Activated naive CD8-positive, alpha-beta T cell treated with anti-CD3 and anti-CD28 coated beads, Interleukin-2, amount 10 ng/mL, durations not matched to agents 7 days and 5 days (primary cell): ENCODE data around the gene MARCHF3. TPM values are rescaled to one million over a fixed set of nuclear protein-coding genes. Genes with fewer than 3 reads are reported as not detected.
"Not testable (repeated sequence)": the region's sequence is repeated elsewhere in the genome, so short reads cannot be mapped to it uniquely, and the experiment has no call there.

ENCODE experiments used
- ATAC-seq: fragments of 150-1000 bp; cut with Tn5 transposase; one replicate; pipeline ENCODE4 v1.10.0; 2021; ENCODE audit warnings: low read depth, moderate library complexity
- POLR2A ChIA-PET: fragments of 350-600 bp; sonication (Branson Sonifier 250); formaldehyde crosslinking; loops from one replicate; lab custom pipeline; 2021; ENCODE audit warnings: antibody characterized with exemption; lab: Charles Lee
- DNase-seq: peaks from one replicate; pipeline ENCODE4 v3.0.0; 2021
- H3K27ac Mint-ChIP-seq: one replicate; pipeline ENCODE4 v1.8.0; 2022; ENCODE audit warnings: mild to moderate bottlenecking, mixed read lengths
- H3K27me3 Mint-ChIP-seq: one replicate; pipeline ENCODE4 v1.8.0; 2022; ENCODE audit warnings: mild to moderate bottlenecking, moderate library complexity, mixed read lengths
- H3K36me3 Mint-ChIP-seq: one replicate; pipeline ENCODE4 v1.8.0; 2021; ENCODE audit warnings: mild to moderate bottlenecking, mixed read lengths
- H3K4me1 Mint-ChIP-seq: one replicate; pipeline ENCODE4 v1.8.0; 2021; ENCODE audit warnings: mixed read lengths
- H3K4me3 Mint-ChIP-seq: one replicate; pipeline ENCODE4 v1.8.0; 2022; ENCODE audit warnings: mild to moderate bottlenecking, moderate library complexity, mixed read lengths
- H3K9me3 Mint-ChIP-seq: one replicate; pipeline ENCODE4 v1.8.0; 2021; ENCODE audit warnings: mixed read lengths
- total RNA-seq, 2 experiments: library from RNA; stranded (reverse); gene quantifications; one replicate each; pipeline ENCODE4 v1.2.3, GENCODE V29; 2021

MARCHF3 gene
- total RNA-seq, 2 experiments from 2014 or later: 2.4 to 2.7 TPM

DNA sequence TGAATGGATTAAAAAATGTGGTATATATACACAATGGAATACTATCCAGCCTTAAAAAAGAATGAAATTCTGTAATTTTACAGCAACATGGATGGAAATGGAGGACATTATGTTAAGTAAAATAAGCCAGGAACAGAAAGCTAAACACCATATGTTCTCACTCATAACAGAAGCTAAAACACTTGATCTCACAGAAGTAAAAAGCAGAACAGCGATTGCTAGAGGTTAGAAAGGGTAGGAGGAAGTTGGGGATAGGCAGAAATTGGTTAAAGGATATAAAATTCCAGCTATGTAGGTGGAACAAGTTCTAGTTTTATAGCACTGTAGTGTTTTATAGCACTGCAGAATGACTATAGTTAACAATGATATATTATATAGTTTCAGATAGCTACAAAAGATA is 15.8 kb downstream of the MARCHF3 start:
- no peak overlapping the region for H3K4me3 Mint-ChIP-seq
- ATAC-seq (no peak), DNase-seq (no peak)
- H3K4me1 Mint-ChIP-seq: peaks cover 7% of the 10 kb centered on the region
- H3K36me3 Mint-ChIP-seq: peaks cover 7% of the 10 kb centered on the region
- POLR2A ChIA-PET: no interaction called here
- peaks cover 10% of the 10 kb centered on the region for H3K9me3 Mint-ChIP-seq
- H3K27me3 Mint-ChIP-seq: no peaks in the 10 kb centered on the region
- H3K27ac Mint-ChIP-seq: no peak overlapping the region

DNA sequence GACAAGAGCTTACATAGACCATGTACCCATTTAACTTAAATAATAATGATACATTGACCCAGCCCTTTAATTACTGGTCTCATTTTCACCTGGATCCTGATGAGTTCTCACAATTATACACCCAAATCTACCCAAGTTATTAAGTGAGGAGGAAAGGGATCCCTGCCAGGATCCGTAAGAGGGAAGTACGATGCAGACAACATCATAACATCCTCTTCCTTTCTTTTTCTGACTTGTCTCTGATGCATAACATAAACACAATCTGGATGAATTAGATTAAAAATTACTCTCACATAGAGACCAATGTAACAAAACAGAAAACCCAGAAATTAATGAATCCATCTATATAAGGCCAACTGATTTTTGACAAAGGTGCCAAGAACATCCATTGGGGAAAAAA is 17.0 kb downstream of the MARCHF3 start:
- H3K4me3 Mint-ChIP-seq: no peak overlapping the region
- no peak for ATAC-seq
- DNase-seq: no peak

DNA sequence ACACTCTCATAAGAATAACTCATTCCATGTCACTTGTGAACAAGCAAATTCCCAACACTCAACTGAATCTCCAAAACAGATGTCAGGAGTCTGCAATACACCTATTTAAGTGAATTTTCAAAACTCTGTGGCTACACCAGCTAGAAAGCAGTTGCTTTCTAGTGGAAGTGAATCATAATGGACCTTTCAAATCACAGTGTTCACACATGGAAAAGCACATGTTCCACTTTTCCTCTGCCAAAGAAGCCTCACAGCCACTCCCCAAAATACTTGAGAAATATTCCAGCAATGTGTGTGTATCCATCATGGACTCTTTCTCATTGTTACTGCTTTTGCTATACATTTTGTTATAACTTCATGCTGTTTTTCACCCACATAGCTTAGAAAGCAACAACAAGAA is 17.4 kb downstream of the MARCHF3 start:
- POLR2A ChIA-PET: interaction anchor here (0.5 kb wide), 1 partner anchor 15 kb away, joined by 3 read pairs; no protein-coding TSS in a partner anchor
- no peaks in the 10 kb centered on the region for H3K27me3 Mint-ChIP-seq
- H3K27ac Mint-ChIP-seq: no peak overlapping the region
- peaks cover 10% of the 10 kb centered on the region for H3K9me3 Mint-ChIP-seq
- H3K36me3 Mint-ChIP-seq: peaks cover 7% of the 10 kb centered on the region
- ATAC-seq (no peak), DNase-seq (no peak)
- H3K4me1 Mint-ChIP-seq: peaks cover 6% of the 10 kb centered on the region
- H3K4me3 Mint-ChIP-seq: no peak overlapping the region

More for the DNA sequence above, 17.0 kb downstream of the MARCHF3 start:
- Mint-ChIP-seq H3K27me3 (no peaks in the 10 kb centered on the region), H3K36me3 (peaks cover 7% of the 10 kb centered on the region), H3K9me3 (peaks cover 10% of the 10 kb centered on the region), H3K4me1 (peaks cover 6% of the 10 kb centered on the region), H3K27ac (no peak overlapping the region)
- POLR2A ChIA-PET: no interaction called here

DNA sequence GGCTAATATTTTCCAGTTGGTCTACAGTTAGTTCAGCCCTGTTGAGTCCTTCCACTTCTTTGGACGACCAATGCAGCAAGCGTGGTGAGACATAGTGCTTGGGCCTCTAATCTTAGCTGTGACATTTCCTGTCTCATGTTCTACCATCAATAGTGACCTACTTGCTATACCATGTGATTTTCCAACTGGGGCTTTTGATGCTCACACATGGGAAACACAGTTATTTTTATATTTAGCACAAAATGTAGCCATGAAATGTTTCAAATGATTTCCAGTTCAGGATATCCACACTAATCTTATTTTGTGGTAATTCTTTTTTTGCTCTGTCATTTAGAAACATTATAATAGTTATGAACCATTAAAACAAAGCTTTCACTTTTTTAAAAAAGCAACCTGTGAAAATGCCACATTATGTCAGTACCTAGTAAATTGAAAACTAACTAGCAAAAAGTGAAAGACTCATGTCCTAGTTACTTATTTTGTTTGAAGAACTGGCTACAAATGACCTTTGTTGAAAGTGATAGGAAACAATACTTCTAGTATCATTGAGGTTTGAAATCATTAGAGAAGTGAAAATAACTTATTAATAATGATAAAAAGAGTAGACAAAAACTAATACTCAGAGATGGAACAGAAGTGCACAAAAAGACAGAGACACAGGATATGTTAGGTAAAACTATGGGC is 18.3 kb downstream of the MARCHF3 start:
- H3K27ac Mint-ChIP-seq: no peak overlapping the region
- DNase-seq (no peak), ATAC-seq (no peak)
- H3K4me3 Mint-ChIP-seq: no peak overlapping the region
- peaks cover 10% of the 10 kb centered on the region for H3K9me3 Mint-ChIP-seq
- POLR2A ChIA-PET: interaction anchor here (0.5 kb wide), 1 partner anchor 16 kb away, joined by 3 read pairs; no protein-coding TSS in a partner anchor
- H3K27me3 Mint-ChIP-seq: no peaks in the 10 kb centered on the region
- peaks cover 6% of the 10 kb centered on the region for H3K4me1 Mint-ChIP-seq
- H3K36me3 Mint-ChIP-seq: peaks cover 7% of the 10 kb centered on the region

DNA sequence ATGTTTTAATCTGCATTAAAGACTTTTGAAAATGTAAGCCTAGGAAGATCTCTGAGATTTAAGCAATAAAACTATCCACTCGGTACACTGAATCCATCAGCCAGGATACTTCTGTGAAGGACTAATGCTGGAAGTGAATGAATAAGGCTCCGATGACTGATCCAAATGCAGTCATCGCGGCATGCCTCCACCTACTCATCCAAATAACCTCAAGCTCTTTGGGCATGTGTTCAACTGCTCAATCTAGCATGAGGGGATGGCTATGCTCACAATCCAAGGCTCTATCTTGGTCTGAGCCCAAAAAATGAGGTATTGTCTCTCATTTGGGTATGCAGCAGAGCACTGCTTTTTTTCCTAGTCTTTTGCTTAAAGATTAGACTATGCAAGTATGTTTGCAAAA is 19.2 kb downstream of the MARCHF3 start:
- Mint-ChIP-seq H3K9me3 (peaks cover 8% of the 10 kb centered on the region), H3K27ac (no peak overlapping the region), H3K4me1 (peaks cover 6% of the 10 kb centered on the region), H3K4me3 (no peak overlapping the region), H3K36me3 (peaks cover 5% of the 10 kb centered on the region), H3K27me3 (no peaks in the 10 kb centered on the region)
- ATAC-seq (no peak), DNase-seq (no peak)
- POLR2A ChIA-PET: no interaction called here

DNA sequence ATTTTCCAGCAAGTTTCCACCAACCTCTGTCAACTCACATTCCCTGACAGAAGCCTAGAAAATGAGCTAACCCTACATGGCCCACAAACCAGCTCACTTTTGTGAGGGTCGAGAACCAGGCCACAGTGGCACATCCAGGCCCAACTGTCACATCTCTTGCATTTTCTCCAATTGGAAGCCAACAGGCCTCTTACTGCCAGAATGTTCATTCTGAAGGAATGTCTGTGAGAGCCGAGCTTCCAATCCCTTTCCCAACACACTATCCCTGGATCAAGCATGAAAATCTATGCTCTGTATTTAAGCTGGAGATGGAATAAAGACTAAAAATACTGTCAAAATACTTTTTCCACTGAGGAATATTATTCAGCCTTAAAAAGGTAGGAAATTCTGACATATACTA is 20.0 kb downstream of the MARCHF3 start:
- Mint-ChIP-seq H3K4me3 (no peak overlapping the region), H3K27me3 (no peaks in the 10 kb centered on the region), H3K4me1 (peaks cover 6% of the 10 kb centered on the region), H3K36me3 (peaks cover 5% of the 10 kb centered on the region), H3K27ac (no peak overlapping the region), H3K9me3 (peaks cover 8% of the 10 kb centered on the region)
- ATAC-seq (no peak), DNase-seq (no peak)
- POLR2A ChIA-PET: no interaction called here

DNA sequence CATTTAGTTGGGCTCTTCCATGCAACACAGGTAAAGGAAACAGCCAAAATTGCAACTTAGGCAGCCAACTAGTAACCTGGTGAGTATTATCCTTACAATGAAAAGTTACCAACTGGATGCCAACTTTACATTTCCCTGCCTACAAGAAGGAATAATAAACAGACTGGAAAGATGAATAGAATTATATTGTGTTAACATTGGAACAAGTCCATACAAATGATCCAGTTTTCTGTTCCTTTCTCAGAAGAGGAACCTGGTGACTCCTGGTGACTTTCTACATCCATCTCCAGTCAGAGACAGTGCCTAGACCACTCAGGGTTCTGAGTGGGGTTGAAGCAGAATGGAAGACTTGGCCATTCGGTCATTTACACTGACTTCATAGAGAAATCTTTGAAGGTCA is 20.6 kb downstream of the MARCHF3 start:
- no peak for ATAC-seq
- H3K4me1 Mint-ChIP-seq: peaks cover 6% of the 10 kb centered on the region
- peaks cover 5% of the 10 kb centered on the region for H3K36me3 Mint-ChIP-seq
- peaks cover 7% of the 10 kb centered on the region for H3K9me3 Mint-ChIP-seq
- POLR2A ChIA-PET: no interaction called here
- no peak overlapping the region for H3K4me3 Mint-ChIP-seq
- H3K27ac Mint-ChIP-seq: no peak overlapping the region
- no peaks in the 10 kb centered on the region for H3K27me3 Mint-ChIP-seq
- DNase-seq: no peak

DNA sequence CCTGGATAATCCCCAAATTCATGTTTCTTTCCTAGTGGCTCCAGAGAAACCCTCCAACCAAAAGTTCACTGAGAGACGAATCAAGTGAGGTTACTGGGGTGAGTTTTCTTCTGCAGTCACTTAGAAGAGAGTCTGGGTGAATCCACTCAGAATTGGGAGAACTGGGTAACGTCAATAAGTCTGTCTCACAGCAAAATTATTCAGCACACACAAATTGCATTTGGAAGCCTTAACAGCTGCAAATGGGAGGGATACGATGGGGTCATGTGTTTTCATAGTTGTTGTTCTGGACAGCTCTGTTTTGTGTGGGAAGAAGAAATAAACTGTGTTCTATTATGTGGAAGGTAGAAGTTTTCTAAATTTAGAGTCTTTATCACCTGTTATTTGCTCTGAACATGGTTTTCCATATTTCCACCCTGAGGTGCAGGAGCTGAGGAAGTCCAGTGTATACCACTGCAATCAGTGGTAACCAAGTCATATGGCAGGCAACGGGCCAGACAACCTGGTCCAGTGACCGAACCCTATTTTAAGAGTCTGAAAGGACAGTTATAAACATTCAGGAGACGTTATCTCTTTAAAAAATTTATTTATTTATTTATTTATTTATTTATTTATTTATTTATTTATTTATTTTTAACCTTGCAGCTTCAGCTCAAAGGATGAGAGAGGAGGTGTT is 21.9 kb downstream of the MARCHF3 start:
- DNase-seq (no peak), ATAC-seq (no peak)
- H3K36me3 Mint-ChIP-seq: peaks cover 5% of the 10 kb centered on the region
- peaks cover 5% of the 10 kb centered on the region for H3K4me1 Mint-ChIP-seq
- H3K27ac Mint-ChIP-seq: no peak overlapping the region
- peaks cover 4% of the 10 kb centered on the region for H3K9me3 Mint-ChIP-seq
- H3K27me3 Mint-ChIP-seq: no peaks in the 10 kb centered on the region
- H3K4me3 Mint-ChIP-seq: no peak overlapping the region
- POLR2A ChIA-PET: no interaction called here

DNA sequence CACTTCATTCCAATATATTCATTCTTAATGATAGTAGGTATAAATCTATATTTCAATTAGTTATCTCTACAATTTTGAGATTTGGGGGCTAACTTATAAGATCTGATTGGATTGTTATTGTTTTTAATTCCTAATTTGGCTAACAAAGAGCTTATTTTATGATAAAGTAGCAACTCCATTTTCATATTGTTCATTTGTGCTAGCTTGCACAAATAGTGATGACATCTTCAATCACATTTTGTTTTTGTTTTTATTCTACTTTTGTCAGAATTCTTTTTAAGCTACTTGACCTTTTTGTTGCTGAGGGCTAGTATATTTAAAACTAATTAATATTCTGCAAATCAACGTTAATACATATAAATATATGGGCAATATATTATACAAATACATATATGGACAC is 22.8 kb downstream of the MARCHF3 start:
- DNase-seq (no peak), ATAC-seq (no peak)
- Mint-ChIP-seq H3K27me3 (no peaks in the 10 kb centered on the region), H3K4me1 (peaks cover 2% of the 10 kb centered on the region), H3K27ac (no peak overlapping the region), H3K36me3 (peaks cover 5% of the 10 kb centered on the region), H3K4me3 (no peak overlapping the region), H3K9me3 (peaks cover 4% of the 10 kb centered on the region)
- POLR2A ChIA-PET: no interaction called here

DNA sequence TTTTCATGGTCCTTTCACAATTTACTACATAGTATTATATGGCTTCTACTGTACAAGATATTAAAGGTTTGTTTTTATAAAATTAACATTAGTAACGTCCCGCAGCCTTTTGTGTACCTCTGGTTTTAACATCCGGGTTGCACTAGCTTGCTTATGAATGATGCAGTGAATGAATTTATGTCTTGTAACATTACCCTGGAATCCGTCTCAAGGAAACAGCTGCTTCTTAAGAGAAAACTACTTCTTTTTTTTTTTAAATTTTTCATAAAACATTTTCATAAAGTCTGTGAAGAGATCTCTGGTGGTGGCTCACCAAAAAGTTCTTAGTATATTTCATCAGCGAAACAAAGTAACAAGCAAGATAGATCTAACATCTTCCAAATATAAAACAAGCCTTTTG is 23.6 kb downstream of the MARCHF3 start:
- no peak overlapping the region for H3K4me3 Mint-ChIP-seq
- peaks cover 5% of the 10 kb centered on the region for H3K36me3 Mint-ChIP-seq

DNA sequence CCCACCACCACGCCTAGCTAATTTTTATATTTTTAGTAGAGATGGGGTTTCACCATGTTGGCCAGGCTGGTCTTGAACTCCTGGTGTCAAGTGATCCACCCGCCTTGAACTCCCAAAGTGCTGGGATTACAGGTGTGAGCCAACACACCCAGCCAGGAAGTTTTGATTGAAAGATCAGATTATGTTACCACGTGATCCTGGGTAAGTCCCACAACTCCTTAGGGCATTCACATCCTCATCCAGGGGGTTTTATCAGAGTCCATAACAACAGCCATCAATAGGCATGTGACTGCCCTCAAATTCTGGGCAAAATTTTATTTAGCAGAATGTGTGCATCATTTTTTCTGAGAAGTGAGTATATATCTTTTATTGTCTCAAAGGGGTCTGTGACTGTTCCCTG is 25.1 kb downstream of the MARCHF3 start:
- POLR2A ChIA-PET, H3K9me3 Mint-ChIP-seq, H3K27ac Mint-ChIP-seq, H3K36me3 Mint-ChIP-seq, H3K4me3 Mint-ChIP-seq, H3K4me1 Mint-ChIP-seq, H3K27me3 Mint-ChIP-seq, ATAC-seq, DNase-seq: not testable (repeated sequence)

More for the DNA sequence above, 23.6 kb downstream of the MARCHF3 start:
- Mint-ChIP-seq H3K27ac (no peak overlapping the region), H3K4me1 (peaks cover 1% of the 10 kb centered on the region), H3K9me3 (peaks cover 4% of the 10 kb centered on the region), H3K27me3 (no peaks in the 10 kb centered on the region)
- no peak for DNase-seq
- POLR2A ChIA-PET: interaction anchor here (0.6 kb wide), 1 partner anchor 153 kb away, joined by 3 read pairs; no protein-coding TSS in a partner anchor
- ATAC-seq: no peak

DNA sequence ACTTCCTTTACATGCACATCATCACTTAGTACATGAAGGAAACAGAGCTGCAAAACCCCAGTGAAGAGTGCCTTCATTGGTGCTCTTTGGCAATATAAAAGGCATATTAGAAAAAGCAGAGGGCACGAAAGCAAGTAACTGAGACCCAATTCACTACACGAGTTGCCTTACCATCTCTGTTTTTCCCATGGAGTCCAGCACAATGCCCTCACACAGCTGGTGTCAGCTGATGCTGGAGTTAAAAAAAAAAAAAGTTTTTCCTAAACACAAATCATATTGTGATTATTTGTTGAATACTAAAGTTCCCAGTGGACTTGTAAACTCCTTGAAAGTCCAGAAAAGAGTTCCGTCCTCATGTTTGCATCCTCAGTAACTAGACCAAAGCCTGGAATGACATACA is 25.6 kb downstream of the MARCHF3 start:
- Mint-ChIP-seq H3K9me3 (no peaks in the 10 kb centered on the region), H3K4me3 (no peak overlapping the region), H3K27me3 (no peaks in the 10 kb centered on the region), H3K4me1 (no peaks in the 10 kb centered on the region), H3K27ac (no peak overlapping the region), H3K36me3 (no peaks in the 10 kb centered on the region)
- POLR2A ChIA-PET: no interaction called here
- ATAC-seq (no peak), DNase-seq (no peak)

DNA sequence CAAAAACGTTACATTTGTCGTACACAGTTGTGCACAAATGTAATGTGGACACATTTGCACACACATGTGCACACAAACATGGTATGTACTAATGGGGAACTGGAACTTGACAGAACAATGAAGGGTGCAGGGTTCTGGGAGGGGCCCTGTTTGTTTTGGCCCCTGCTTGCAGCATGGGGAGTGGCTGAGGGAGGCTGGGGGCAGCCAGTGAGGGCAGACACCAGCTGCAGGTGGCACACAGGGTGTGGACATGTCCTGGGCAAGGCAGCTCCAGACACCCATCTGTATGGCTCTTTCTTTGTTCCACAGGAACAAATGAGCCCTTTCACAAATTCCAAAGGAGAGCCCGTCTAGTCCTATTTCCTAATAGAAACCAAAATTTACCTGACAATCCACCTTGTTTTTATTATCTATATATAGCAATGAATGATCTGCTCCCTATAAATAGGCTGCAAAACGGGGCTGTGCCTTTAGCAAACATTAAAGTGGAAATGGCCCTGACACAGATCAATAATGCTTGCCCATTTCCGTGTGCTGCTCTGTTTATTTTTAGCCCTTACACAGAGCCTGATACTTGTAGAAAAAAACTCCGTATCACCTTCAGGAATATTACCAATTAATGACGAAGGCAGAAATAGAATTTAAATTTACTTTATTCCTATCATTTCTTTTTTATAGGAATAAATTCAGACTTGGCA is 26.4 kb downstream of the MARCHF3 start:
- Mint-ChIP-seq H3K9me3 (no peaks in the 10 kb centered on the region), H3K4me1 (no peaks in the 10 kb centered on the region), H3K27ac (no peak overlapping the region), H3K27me3 (no peaks in the 10 kb centered on the region), H3K4me3 (no peak overlapping the region), H3K36me3 (no peaks in the 10 kb centered on the region)
- ATAC-seq (no peak), DNase-seq (no peak)
- POLR2A ChIA-PET: no interaction called here
